Measurements from ENCODE around the gene PLEKHA1.

DNA sequence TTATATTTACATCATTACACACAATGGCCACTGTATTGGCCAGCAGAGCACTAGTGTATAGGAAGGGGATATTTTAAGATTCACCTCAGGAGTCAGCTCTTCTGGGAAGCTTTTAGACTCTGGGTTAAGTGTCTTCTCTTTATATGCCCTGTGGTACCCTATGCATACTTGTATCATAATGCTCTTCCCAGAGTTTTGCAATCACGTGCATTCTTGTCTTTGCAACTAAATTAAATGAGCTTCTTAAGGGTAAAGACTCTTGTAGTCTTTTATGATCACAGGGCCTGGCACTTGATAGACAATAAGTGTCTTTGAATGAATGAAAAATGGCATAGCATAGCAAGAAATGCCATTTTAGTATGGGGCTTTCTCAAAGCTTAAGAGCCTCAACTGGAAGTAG lies 44.5 kb downstream of the PLEKHA1 start:
- no peak for TF ChIP-seq POLR2A (IDR thresholded peaks at IDR 0.05)
- TF ChIP-seq, protein P1, sequence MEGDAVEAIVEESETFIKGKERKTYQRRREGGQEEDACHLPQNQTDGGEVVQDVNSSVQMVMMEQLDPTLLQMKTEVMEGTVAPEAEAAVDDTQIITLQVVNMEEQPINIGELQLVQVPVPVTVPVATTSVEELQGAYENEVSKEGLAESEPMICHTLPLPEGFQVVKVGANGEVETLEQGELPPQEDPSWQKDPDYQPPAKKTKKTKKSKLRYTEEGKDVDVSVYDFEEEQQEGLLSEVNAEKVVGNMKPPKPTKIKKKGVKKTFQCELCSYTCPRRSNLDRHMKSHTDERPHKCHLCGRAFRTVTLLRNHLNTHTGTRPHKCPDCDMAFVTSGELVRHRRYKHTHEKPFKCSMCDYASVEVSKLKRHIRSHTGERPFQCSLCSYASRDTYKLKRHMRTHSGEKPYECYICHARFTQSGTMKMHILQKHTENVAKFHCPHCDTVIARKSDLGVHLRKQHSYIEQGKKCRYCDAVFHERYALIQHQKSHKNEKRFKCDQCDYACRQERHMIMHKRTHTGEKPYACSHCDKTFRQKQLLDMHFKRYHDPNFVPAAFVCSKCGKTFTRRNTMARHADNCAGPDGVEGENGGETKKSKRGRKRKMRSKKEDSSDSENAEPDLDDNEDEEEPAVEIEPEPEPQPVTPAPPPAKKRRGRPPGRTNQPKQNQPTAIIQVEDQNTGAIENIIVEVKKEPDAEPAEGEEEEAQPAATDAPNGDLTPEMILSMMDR (IDR thresholded peaks at IDR 0.05), result no peak

Data from adrenal gland (tissue), 5 donors.